Activated T-helper 1 cell treated with anti-CD3 and anti-CD28 coated beads, Interleukin-2, amount 50 U/mL, for 16 hours (primary cell): Measurements from ENCODE around the gene ALDH1A2.

Source experiments
- DNase-seq, 2 donors: peaks; one replicate each; pipeline ENCODE4 v3.0.0-alpha.2; 2020; ENCODE audit warnings: low read depth in 1 of 2, low spot score in 1 of 2

The ALDH1A2 gene

DNA sequence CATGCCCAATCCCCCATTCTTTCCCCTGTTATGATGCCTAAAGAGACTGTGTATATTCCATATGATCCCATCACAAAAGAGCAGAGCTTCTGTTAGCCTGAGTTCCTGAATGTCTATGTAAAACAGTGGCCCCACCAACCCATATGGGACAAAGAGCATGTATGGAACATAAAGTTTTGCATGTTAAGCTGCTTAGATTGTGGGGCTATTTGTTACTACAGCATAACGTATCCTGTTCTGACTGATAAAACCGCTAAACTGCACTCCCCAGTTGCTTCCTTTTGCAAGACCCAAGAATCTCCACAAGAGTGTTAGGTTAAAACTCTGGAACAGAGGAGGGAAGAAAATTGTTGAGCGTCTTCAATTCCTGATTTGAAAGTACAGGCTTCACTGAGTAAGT lies 154.8 kb downstream of the ALDH1A2 start:
- no peak for DNase-seq

DNA sequence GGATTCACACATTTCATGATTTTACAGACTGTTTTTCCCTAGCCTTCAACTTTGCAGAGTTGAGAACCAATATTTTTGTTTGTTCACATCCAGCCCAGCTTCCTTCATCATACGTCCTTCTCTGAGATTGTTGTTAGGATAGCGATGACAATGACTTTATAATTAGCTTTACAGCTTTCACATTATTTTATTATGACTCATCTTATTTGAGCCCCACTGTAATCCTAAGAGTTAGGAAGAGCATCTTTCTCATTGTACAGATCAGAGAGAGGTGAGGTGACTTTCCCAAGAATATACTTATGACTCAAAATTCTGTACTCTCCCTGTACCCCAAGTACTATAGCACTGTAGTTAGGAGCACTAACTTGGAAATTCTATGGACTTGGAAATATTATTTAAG lies 156.1 kb downstream of the ALDH1A2 start:
- DNase-seq: no peak

DNA sequence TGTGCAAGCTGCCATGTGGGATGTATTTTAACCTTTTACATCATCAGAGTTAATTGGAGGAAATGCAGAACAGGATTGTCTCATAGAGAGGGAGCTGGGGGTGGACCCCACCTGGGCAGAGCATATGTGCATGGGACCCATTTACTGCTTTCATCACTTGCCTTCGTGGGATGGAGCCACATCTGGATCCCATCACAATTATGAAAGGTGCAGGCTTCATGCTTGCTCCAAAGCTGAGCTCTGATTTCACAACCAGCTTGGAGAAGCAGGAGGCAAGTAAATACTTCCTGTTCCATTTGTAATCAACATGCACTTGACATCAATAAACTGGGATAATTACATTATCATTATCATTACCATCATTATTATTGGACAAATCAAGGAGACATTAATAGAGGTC lies 161.9 kb downstream of the ALDH1A2 start:
- no peak for DNase-seq
